Erythroblast (primary cell): ENCODE data around the gene LRRC14B.

Experiments
- GATA1 ChIP-seq: IDR thresholded peaks from 2 replicates; pipeline ENCODE4 v1.6.1; 2011; ENCODE audit warnings: low read depth, mild to moderate bottlenecking, control low read depth, low read length, moderate library complexity
- POLR2A ChIP-seq: IDR thresholded peaks from 2 replicates; pipeline ENCODE4 v1.6.1; 2011; ENCODE audit warnings: mild to moderate bottlenecking, low read length

DNA sequence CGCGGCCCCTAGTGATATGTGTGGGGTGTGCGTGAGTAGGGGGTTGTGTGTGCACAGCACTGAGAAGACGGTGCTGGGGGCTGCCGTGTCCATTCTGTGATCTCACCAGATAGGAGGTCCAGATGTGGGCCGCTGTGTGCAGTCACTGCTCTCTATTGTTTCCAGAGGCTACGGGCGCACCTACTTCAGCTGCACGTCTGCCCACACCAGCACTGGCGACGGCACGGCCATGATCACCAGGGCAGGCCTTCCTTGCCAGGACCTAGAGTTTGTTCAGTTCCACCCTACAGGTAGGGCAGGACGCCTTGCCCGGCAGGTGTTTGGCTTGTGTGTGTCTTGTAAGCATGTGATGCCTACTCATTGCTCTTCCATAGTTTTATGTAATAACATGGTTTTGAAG is 39.4 kb downstream of the LRRC14B start:
- TF ChIP-seq POLR2A (no peak), GATA1 (no peak)
